Adipose tissue (tissue), 3 donors: ENCODE measurements around the gene NOTO. TPM values are rescaled to one million over a fixed set of nuclear protein-coding genes. Genes with fewer than 3 reads are reported as not detected.
"Not testable (repeated sequence)": the region's sequence is repeated elsewhere in the genome, so short reads cannot be mapped to it uniquely, and the experiment has no call there.

ENCODE experiments used
- H3K27ac ChIP-seq: one replicate; pipeline ENCODE4 v1.5.1; 2013; ENCODE audit warnings: low read depth, low read length
- WGBS, 3 donors: extraction: QIAGEN DNeasy Blood & Tissue Kit; methylation state at CpG; one replicate each; pipeline ENCODE4 v1.1.7; 2013; 5-methylcytosine and 5-hydroxymethylcytosine counted together
- polyA plus RNA-seq, 3 donors: library from polyadenylated mRNA; stranded (reverse); fragments of 200-250 nt; gene quantifications; one replicate each; pipeline ENCODE4 v1.2.3, GENCODE V29; 2013
- donor health status: healthy with polysubstance abuse.
- donor health status: Bipolar disorder and iron deficiency.
- donor health status: healthy.

Gene NOTO, protein sequence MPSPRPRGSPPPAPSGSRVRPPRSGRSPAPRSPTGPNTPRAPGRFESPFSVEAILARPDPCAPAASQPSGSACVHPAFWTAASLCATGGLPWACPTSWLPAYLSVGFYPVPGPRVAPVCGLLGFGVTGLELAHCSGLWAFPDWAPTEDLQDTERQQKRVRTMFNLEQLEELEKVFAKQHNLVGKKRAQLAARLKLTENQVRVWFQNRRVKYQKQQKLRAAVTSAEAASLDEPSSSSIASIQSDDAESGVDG
- not detected for polyA plus RNA-seq

DNA sequence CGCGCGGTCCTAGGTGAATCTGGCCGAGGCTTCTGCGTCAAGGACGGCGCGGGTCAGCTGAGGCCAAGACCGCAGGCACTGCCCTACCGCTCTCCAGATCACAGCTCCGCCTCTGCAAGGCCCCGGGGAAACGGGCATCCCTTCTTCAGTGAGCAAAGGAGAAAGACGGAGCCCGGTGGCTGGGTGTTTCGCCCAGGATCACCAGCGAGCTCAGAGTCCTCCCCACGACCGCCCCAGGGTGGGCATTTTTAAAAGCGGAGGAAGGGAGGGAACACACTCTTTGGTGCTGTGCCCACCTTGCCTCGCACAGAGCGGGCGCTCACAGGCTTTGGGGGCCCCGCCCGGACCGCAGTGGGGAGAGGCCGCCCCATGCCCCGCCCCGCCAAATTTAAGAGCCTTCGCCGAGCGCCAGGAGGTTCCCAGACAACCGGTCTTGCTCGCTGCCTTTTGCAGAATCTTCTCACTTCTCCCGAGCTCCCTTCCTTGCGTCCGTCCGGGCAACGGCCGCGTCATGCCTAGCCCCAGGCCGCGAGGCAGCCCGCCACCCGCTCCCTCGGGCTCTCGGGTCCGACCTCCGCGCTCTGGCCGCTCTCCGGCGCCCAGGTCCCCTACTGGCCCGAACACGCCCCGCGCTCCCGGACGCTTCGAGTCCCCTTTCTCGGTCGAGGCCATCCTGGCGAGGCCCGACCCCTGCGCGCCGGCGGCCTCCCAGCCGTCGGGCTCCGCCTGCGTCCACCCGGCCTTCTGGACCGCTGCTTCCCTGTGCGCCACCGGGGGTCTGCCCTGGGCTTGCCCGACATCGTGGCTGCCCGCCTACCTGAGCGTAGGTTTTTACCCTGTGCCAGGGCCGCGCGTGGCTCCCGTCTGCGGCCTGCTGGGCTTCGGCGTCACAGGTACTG lies at the start of gene NOTO:
NOTO (plus strand) TSS at position 419 of the 899 bp plus-strand sequence; CDS start at position 512, 93 bp downstream.
- WGBS, 3 donors = 3% methylated on average over 74 to 87 of the region's 87 CpGs
- no peak within 1 kb of the TSS for H3K27ac ChIP-seq

DNA sequence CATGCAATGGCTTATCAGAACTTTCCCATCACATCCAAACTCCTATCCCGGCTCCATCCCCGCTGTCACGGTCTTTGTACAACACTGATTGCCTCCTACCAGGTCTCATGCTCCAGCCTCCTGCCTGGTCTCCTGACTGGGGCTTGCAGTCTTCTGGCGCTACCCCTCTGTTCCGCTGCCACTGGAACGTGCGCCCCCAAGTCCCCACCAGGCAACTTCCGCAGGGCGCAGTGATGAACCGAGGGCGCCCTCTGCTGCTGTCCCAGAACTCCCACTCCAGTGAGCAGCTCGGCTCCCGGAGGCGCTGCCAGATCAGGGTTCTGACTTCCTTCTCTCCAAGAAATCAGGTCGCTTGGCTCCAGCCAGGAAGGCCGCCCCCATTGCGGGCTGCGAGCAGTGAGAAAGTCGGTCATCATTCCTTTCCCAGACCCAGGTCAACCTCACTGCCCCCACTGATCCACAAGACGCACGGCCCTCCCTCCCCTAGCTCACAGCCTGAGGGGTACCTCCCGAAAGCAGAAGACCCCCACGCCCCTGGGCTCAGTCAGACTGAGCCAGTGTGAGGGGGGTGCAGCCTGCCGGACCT lies 45.7 kb upstream of the NOTO start:
- 8 to 13% (median 10%) methylated on average over 24 of the region's 24 CpGs for WGBS, 3 donors
- no peak overlapping the region for H3K27ac ChIP-seq

DNA sequence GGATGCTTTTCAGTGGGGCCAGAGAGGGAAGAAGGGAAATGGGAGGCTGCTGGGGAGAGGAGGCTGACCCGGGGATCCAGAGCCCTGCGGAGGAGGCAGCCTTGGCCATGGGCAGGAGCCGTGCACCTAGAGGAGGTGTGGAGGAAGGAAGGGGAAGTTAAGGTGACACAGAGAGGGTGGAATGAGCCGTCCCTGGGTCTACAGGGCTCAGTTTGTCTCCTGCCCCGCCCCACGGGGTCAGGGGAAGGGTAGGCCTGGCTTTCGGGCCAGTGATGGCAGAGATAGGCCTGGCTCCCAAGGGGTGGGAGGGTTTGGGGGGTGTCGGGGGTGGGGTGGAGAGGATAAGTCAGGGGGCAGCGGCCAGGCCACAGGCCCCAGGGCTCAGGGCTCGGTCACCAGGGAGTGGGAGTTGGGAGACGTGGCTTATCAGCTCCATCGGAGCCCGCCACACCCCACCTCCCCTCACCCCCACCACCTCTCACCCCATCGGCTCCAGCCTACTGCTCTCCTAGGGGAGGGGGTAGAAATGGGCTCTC lies 39.5 kb upstream of the NOTO start:
- no peak overlapping the region for H3K27ac ChIP-seq
- WGBS, 3 donors = 52 to 61% (median 59%) methylated on average over 9 to 14 of the region's 14 CpGs

DNA sequence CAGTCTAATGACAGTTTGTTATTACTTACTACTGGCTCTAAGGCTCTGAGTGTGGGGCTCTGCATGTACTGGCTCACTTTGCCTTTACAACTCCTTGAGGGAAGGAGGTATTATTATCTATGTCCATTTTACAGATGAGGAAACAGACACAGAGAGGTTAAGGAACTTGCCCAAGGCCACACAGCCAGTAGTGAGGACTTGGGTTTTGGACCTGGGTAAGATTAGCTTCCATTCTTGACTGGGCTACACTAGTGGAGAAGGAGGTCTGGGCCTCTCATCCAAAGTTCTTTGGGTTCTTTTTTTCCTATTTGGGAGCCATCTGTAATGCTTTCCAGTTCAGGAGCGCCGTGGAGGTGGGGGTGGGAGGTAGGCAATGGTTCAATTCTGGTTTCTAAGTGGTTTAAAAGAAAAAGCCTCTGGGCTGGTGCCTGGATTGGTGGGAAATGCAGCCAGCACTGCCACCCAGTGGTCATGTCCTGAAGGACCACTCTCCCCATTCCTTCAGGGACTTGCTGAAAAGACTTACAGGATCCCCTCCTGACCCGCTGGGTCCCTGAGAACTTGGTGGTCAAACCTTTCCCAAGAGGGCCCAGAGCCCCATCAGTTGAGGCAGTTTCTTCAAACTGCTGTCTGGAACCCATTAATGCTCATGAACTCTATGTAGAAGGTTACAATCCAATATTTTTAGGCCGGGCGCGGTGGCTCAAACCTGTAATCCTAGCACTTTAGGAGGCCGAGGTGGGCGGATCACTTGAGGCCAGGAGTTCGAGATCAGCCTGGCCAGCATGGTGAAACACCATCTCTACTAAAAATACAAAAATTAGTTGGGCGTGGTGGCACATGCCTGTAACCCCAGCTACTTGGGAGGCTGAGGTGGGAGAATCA lies 38.6 kb upstream of the NOTO start:
- 51 to 63% (median 56%) methylated on average over 10 of the region's 10 CpGs for WGBS, 3 donors
- H3K27ac ChIP-seq = no peak overlapping the region

DNA sequence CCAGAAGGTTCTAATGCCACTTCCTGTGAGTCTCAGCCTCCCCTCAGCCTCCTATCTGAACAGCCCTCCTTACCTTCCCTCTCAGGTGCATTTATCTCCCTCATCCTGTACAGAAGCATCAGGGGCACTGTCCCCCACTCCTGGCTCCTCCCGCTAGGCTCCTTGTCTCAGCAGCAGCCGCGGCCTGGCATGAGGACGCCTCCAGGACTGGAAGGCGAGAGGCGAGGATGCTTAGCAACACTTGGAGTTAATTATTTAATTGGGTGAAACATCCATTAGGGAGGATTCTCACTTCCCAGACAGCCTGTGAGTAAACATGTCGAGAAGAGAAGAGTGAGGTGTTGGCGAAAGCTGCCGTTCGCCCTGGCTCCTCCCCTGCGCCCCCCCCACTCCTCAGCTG lies 36.4 kb upstream of the NOTO start:
- 46 to 69% (median 64%) methylated on average over 10 to 11 of the region's 11 CpGs for WGBS, 3 donors
- not testable (repeated sequence) for H3K27ac ChIP-seq

DNA sequence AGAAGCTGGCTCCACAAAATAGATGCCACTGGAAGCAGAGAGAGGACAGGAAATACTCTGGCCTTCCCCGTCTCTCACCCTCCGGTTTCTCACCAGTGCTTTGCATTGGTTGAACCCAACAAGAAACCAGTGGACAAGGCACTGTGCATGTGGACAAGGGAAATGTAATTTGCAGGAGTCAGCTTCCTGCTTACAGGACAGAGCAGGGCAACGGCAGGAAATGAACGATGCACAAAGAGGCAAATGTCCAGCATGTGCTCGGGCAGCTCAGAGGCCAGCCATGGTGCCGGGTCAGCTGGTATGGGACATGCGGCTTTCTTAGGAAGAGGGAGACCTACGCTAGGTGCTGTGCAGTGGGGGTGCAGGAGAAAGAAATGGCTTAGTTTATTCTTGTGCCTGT lies 35.6 kb upstream of the NOTO start:
- WGBS, 3 donors = 70 to 81% (median 78%) methylated on average over 3 to 4 of the region's 8 CpGs
- H3K27ac ChIP-seq = not testable (repeated sequence)

DNA sequence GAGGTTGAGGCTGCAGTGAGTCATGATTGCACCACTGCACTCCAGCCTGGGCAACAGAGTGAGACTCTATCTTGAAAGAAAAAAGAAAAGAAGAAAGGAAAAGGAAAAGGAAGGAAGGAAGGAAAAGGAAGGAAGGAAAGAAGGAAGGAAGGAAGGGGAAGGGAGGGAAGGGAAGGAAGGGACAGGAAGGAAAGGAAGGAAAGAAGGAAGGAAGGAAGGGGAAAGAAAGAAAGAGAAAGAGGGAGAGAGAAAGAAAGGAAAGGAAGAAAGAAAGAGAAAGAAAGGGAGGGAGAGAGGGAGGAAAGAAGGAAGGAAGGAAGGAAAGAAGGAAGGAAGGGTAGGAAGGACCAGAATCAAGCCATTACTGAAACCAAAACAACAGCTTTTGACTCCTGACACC lies 34.0 kb upstream of the NOTO start:
- H3K27ac ChIP-seq = not testable (repeated sequence)

DNA sequence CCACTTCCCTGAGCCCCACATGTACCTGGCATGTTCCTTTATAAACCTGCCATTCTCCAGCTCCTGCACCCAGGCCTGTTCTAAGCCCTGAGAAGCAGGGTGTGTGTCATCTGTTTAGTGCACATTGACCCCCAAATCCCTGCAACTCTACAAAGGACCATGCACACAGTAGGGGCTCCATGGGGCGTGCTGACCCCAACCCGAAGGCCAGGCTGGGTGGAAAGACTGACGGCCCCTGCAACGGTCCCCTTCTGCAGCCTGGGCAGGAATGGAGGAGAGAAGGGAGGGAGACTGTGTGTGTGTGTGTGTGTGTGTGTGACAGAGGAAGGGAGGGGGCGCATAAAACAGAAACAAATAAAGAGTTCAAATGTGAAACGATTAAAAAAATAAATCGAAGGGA lies 32.0 kb upstream of the NOTO start:
- WGBS, 3 donors = 76 to 80% (median 80%) methylated on average over 4 to 6 of the region's 7 CpGs
- not testable (repeated sequence) for H3K27ac ChIP-seq

DNA sequence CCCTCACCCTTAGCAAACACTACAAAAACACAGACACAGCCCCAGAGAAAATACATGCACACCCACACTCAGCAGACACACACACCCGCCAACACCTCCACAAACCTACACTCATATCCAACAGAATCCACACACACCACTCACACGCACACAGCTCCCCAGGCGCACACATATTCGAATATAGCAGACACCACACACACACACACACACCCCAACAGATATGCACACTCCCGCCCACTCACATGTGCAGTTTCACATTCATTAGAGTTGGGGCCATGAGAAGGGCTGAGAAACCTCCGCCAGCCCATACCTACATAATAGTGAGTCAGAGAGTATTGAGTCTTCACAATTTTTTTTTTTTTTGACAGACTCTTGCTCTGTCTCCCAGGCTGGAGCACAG lies 29.4 kb upstream of the NOTO start:
- WGBS, 3 donors = 82 to 89% (median 84%) methylated on average over 6 of the region's 6 CpGs
- no peak overlapping the region for H3K27ac ChIP-seq

DNA sequence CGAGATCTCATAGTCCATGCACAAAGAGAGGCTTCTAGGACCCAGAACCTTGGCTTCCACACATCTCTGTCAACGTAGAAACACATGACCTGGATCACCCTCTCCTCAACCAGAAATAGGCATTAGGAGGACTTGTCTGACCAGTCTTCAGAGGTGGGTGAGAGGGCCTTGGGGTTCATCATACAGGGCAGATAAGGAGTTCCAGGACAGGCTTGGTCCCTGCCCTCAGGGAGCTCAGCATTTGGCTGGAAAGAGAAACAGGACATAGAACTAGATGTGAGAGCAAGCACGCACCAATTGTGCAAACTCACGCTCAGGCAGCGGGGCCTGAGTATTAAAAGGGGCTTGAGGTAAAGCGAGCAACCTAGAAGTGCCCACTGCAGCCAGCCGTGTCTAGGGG lies 28.6 kb upstream of the NOTO start:
- no peak overlapping the region for H3K27ac ChIP-seq
- WGBS, 3 donors = 90 to 96% (median 95%) methylated on average over 7 of the region's 7 CpGs

DNA sequence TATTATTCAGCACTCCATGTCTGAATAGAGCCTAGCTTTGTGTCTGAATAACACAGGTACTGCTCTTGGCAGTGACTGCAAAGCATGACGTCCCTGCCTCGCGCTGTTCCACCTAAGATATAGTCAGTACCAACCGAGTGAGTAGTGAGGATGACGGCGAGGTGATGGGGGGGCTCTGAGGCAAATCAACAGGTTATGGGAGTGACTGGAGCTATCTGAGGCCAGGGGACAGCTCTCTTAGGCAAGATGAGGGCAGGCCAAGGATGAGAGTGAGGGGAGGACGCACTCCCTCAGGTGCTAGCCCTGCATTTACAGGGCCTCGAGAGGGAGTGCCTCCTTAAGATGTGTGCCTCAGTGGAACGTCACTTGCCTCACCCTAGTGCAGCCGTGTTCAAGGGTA lies 28.1 kb upstream of the NOTO start:
- no peak overlapping the region for H3K27ac ChIP-seq
- 93 to 95% (median 94%) methylated on average over 10 of the region's 10 CpGs for WGBS, 3 donors

DNA sequence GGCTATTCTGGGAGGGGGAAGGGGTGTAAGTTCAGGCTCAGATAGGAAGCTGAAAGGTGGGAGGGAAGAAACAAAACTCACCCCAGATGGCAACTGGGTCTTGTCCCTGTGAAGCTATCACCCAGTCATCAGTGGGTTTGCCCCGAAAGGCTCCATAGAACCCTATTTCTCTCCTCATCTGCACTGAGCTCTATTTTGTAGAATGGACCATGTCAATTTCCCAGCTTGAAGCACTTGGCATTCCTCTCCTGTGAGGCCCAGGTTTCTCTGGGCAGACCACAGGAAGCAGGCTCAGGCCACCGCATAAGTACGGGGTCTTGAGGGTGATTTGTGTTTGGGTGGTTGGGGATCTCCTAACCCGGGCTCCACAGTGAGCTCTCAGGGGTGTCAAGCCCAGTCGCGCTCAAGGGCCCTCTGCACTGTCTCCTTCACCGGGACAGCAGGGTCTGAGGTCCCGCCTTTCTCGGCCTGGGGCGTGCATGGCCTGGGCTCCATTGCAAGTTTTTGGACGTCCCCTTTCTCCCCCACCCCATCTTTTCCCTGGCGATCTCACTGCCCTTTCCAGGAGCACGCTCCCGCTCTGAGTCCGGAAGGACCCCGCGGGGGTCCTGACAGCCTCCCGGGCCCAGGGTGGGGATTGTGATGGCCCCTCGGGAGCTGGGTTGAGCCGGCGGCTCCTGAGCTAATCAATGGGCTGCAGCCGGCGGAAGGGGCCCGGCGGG lies 27.3 kb upstream of the NOTO start:
- WGBS, 3 donors = 31 to 36% (median 34%) methylated on average over 25 of the region's 25 CpGs
- no peak overlapping the region for H3K27ac ChIP-seq

DNA sequence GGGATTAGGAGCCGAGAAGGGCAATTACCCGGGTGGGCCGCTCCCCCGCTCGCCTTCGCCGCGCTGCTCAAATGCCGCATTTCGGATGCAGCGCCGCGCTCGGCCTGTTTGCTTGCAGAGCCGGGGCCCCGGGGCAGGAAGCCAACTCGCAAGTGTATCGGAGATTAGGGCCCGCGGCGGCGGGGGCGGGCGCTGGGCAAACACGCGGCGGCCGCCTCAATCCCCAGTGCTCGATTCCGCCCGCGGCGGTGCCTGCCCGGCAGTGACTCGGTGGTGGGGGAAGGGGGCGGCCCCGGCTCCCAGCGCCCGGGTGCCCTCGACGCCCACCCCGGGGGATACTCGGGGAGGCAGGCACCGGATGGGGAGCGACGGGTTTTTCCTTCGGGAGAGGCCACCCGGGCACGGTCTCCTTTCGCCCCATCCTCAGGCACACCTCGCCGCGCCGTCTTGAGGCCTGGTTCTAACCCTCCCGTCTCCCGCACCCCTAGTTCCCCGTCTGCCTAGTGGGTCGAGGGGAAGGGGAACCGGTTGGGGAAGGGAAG lies 26.6 kb upstream of the NOTO start:
- H3K27ac ChIP-seq = no peak overlapping the region
- 0 to 1% (median 1%) methylated on average over 38 to 59 of the region's 59 CpGs for WGBS, 3 donors

DNA sequence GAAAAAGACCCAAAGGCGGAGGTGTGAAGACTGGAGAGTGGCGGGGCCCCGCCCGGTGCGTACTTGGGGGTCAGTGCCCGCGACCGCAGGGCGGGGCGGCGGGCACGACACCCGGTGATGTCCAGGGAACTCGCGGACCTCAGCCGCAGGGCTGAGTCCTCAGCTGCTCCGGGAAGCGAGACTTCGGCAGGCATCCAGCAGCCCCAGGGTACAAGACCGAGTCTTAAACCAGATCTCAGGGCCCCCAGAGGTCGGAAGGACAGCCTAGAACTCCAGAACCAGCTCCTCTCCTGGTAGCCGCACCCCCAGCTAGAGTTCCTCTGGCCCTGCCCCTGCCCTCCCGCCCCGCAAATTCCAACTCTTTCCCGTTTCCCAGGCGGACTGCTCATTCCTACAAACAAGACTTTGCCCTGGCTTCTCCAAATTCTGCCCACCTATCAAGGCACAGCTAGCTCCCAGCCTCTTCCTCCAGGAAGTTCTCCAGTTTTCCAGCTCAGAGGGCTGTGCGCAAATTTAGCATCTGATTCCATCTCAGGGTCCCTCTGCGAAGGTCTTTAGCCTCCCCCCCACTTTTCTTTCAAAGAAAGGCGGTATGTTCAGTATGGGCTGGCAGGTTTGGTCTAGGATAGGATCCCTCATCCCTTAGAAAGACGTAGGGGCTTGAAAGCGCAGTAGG lies 26.0 kb upstream of the NOTO start:
- WGBS, 3 donors = 2 to 4% (median 3%) methylated on average over 26 to 31 of the region's 31 CpGs
- H3K27ac ChIP-seq = no peak overlapping the region

DNA sequence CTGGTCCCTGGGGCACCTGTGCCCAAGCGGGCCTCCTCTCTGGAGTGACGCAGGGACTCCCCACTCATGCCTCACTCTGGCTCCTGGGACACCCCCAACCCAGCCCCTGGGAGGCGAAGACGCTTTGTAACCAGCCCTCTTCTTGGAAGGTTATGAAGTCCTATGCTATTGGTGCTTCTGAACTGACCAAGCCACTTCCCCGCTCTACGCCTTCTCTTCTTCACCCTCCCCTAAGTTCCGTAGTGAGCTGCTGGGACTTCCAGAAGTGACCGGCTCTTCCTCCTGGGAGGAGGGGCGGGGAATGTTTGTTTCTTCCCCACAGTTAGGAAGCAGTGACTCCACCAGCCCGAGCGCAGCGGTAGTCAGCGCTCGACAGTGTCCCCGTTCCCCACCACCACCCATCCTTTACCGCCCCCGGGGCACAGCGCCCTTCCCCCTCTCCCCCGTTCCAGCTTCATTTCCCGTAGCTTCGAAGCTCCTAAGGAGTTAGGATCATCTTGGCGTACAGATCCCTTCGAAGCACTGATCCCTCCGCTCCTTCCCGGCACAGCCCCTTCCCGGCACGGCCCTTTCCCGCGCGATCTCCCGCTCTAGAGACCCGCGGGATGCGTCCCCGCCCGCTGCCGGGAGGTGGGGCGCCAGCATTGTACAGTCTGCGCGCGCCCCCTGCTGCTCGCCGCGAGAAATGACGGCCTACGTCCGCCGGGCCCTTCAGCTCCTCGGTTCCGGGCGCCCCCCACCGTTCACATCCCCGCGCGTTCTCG lies 25.3 kb upstream of the NOTO start:
- H3K27ac ChIP-seq = no peak overlapping the region
- WGBS, 3 donors = 1 to 2% (median 1%) methylated on average over 56 of the region's 56 CpGs

DNA sequence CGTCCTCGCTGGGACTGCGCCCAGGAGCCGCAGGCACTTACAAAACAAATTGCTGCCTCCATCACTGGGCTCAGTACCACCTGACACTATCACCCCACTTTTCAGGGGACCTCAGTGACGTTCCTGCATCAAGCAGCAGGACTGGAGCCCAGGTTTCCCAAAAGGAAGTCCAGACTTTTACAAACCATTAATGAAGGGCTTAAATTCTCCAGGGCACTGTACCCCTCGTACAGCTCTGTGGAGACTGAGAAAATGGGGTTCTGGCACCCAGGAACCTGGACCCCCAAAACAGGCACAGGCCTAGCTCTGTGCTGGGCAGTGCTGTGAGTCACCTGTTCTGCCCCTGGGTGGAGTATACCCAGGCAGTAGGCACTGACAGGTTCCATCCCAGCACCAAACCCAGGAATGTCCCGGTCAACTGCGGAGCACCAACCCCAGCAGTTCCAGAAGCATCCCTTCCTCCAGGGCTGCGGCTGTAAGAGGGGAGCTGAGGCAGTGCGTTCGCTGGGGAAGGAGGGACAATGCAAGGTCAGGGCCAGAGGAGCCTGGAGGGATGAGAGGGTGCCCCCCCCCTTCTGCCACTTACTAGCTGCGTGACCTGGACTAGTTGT lies 24.6 kb upstream of the NOTO start:
- H3K27ac ChIP-seq = no peak overlapping the region
- 13 to 16% (median 15%) methylated on average over 12 of the region's 12 CpGs for WGBS, 3 donors
